Measurements from ENCODE around the gene TRA2A. TPM values are rescaled to one million over a fixed set of nuclear protein-coding genes. Genes with fewer than 3 reads are reported as not detected.

The TRA2A gene
- 21.3 and 45.8 TPM in 2 replicates for total RNA-seq

DNA sequence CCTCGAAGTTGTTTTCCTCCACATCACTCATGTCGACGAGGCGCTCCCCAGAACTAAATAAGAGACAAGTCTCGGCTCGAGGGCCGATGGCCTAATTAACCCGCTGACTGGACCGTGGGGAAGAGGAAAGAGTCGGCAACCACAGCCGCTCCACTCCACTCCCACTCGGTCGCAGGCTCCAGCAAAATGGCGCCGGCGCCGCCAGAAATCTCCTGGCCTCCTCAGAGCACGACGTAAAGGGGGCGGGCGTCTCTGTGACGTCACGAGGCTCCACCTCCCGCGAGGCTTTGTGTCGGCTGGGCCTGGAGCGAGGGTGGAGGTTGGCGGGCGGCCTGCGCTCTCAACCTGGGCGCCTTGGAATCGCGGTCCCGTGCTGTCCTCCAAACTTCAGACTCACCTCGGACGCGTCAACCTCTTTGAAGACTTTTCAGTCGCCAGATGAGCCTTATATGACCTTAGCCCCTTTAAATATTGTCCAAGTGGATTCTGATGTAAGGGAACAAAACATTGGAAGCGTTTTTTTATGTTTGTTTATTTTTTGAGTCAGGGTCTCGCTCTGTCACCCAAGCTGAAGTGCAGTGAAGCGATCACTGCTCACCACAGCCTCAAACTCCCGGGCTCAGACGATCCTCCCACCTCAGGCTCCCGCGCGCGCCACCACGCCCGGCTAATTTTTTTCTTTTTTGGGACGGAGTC, at the start of gene TRA2A:
Gene TRA2A, minus strand, starts transcription at position 188 of the 696 bp plus-strand sequence. Its CDS starts 157 bp downstream, at position 31.
- peak within 1 kb of the TSS; percentile 100 for H3K4me3 ChIP-seq (ENCODE audit: low read depth, low read length)
- no peak for TF ChIP-seq CTCF (IDR thresholded peaks at IDR 0.05; ENCODE audit: insufficient read depth, low read depth, low read length)
- peak; percentile 96 for DNase-seq (ENCODE audit: low read depth)

GRCh38 chr7:23570592-23571200, 38.9 kb upstream of the TRA2A start:
- peak; percentile 78 for DNase-seq (ENCODE audit: low read depth)
- peak; percentile 94 for TF ChIP-seq CTCF (IDR thresholded peaks at IDR 0.05; ENCODE audit: insufficient read depth, low read depth, low read length)
- H3K4me3 ChIP-seq (ENCODE audit: low read depth, low read length): no peak overlapping the region

DNA sequence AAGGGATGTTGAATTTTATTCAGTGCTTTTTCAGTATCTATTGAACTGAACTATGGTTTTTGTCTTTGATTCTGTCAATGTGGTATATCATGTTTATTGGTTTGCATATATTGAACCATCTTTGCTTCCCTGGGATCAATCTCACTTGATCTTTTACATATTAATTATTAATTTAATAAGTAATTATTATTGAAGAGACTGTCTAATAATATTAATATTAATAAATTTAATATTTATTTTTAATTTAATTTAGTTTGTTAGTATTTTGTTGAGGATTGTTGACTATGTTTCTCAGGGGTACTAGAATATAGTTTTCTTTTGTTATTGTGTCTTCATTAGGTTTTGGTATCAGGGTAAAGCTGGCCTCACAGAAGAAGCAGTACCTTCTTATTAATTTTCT, 26.5 kb upstream of the TRA2A start:
- no peak overlapping the region for H3K4me3 ChIP-seq (ENCODE audit: low read depth, low read length)
- no peak for DNase-seq (ENCODE audit: low read depth)
- no peak for TF ChIP-seq CTCF (IDR thresholded peaks at IDR 0.05; ENCODE audit: insufficient read depth, low read depth, low read length)

DNA sequence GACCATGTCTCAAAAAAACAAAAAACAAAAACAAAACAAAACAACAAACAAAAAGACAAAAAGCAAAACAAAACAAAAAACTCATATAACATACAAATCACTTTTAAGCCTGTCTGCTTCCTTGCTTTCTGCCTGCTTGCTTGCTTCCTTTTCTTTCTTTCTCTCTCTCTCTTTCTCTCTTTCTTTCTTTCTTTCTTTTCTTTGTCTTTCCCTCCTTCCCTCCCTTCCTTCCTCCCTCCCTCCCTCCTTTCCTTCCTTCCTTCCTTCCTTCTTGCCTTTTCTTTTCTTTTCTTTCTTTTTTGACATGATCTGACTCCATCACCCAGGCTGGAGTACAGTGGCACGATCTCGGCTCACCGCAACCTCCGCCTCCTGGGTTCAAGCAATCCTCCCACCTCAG, 15.9 kb upstream of the TRA2A start:
- no peak for DNase-seq (ENCODE audit: low read depth)
- no peak for TF ChIP-seq CTCF (IDR thresholded peaks at IDR 0.05; ENCODE audit: insufficient read depth, low read depth, low read length)
- no peak overlapping the region for H3K4me3 ChIP-seq (ENCODE audit: low read depth, low read length)

GRCh38 chr7:23546897-23547572, 15.3 kb upstream of the TRA2A start:
- peak; percentile 94 for DNase-seq (ENCODE audit: low read depth)
- H3K4me3 ChIP-seq (ENCODE audit: low read depth, low read length): no peak overlapping the region
- TF ChIP-seq CTCF (IDR thresholded peaks at IDR 0.05; ENCODE audit: insufficient read depth, low read depth, low read length): peak; percentile 88

- TF ChIP-seq CTCF (IDR thresholded peaks at IDR 0.05; ENCODE audit: insufficient read depth, low read depth, low read length): no peak
- DNase-seq (ENCODE audit: low read depth): no peak
- H3K4me3 ChIP-seq (ENCODE audit: low read depth, low read length): no peak overlapping the region
Measured at GRCh38 chr7:23545493-23545892, 13.7 kb upstream of the TRA2A start.
